ENCODE data around the gene NADSYN1.

DNA sequence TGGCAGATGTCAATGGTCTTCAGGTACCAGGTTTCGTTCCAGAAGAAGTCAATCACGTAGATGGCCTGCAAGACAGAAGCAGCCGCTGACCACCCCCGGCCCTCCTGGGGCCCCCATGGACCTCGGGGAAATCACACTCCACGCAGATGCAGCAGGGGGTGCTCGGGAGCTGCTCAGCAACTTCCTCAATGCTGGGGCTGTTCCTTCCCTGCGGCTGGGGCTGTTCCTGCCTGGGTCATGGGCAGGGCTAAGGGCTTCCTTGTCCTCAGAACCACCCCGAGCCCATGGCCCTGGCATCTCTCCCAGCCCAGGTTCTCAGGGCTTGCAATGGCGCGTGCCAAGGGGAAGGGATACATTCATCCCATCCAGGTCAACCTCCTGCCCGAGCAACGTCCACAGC, 15.1 kb upstream of the NADSYN1 start:
- TF ChIP-seq POLR2A (IDR thresholded peaks at IDR 0.05), result no peak
- TF ChIP-seq, protein P1, sequence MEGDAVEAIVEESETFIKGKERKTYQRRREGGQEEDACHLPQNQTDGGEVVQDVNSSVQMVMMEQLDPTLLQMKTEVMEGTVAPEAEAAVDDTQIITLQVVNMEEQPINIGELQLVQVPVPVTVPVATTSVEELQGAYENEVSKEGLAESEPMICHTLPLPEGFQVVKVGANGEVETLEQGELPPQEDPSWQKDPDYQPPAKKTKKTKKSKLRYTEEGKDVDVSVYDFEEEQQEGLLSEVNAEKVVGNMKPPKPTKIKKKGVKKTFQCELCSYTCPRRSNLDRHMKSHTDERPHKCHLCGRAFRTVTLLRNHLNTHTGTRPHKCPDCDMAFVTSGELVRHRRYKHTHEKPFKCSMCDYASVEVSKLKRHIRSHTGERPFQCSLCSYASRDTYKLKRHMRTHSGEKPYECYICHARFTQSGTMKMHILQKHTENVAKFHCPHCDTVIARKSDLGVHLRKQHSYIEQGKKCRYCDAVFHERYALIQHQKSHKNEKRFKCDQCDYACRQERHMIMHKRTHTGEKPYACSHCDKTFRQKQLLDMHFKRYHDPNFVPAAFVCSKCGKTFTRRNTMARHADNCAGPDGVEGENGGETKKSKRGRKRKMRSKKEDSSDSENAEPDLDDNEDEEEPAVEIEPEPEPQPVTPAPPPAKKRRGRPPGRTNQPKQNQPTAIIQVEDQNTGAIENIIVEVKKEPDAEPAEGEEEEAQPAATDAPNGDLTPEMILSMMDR (IDR thresholded peaks at IDR 0.05), result no peak
- no peak for TF ChIP-seq POLR2AphosphoS5 (IDR thresholded peaks at IDR 0.05; ENCODE audit: insufficient read depth in 1 of 2, low read depth in 1 of 2)
